Measurements from ENCODE around the gene CAPN1.

Gene CAPN1

DNA sequence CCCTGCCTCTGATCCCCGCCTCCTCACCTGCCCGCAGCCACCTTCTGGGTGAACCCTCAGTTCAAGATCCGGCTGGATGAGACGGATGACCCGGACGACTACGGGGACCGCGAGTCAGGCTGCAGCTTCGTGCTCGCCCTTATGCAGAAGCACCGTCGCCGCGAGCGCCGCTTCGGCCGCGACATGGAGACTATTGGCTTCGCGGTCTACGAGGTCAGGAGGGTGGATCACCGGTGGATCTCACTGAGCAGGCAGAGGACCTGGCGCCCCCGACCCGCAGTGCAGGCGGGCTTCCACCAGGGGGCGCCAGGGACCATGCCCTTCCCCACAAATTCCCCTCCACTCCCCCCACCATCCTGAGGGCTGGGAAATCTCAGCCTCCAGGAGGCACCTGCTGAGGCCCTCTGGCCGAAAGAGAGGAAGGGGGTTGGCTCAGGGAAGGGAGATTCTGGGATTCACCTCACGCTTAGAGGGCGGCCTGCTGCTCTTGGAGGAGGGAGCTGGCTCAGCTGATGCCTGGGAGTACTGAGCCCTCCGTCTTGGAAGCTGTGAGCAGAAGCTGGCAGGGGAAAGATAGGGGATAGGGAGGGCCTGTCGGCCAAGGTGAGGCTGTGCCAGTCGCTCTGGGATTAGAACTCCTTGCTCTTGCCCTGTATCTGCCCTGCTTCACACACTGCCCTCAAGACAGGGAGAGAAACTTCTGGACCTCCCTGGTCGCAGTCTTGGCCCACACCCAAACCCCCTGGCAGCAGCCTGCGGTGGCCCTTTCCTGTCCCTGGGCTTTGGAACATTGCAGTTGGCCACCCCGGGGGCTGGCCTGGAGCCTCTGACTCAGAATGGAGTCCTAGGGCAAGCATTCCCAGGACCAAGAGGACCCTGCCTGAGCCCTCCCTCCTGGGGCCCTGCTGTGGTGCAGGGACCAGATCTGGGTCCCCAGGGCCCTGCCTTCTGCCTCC is 23.2 kb downstream of the CAPN1 start:
- Mint-ChIP-seq H3K27me3 (no peaks in the 10 kb centered on the region), H3K4me1 (peaks cover 12% of the 10 kb centered on the region), H3K9me3 (no peaks in the 10 kb centered on the region), H3K36me3 (peaks cover 55% of the 10 kb centered on the region), H3K27ac (no peak overlapping the region), H3K4me3 (no peak overlapping the region)
- ATAC-seq = no peak

DNA sequence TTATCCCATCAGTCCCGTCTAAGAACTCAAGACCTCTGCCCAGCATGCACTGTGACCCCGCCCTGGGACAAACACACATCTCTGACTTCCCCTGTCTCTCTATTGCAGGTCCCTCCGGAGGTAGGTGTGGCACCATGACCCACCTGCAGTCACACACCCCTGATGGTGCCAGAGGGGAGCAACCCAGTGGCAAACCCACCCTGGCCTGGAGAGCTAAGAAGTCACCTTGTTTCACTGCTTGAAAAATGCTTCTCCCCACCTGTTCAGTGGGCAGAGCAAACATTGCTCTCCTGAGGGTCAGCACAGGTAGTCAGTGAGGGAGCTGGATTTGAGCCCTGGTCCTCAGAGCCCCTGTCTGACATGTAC is 23.9 kb downstream of the CAPN1 start:
- peaks cover 12% of the 10 kb centered on the region for H3K4me1 Mint-ChIP-seq
- H3K36me3 Mint-ChIP-seq = peaks cover 58% of the 10 kb centered on the region
- H3K9me3 Mint-ChIP-seq = no peaks in the 10 kb centered on the region
- no peak for ATAC-seq
- no peak overlapping the region for H3K4me3 Mint-ChIP-seq
- no peaks in the 10 kb centered on the region for H3K27me3 Mint-ChIP-seq
- H3K27ac Mint-ChIP-seq = no peak overlapping the region

DNA sequence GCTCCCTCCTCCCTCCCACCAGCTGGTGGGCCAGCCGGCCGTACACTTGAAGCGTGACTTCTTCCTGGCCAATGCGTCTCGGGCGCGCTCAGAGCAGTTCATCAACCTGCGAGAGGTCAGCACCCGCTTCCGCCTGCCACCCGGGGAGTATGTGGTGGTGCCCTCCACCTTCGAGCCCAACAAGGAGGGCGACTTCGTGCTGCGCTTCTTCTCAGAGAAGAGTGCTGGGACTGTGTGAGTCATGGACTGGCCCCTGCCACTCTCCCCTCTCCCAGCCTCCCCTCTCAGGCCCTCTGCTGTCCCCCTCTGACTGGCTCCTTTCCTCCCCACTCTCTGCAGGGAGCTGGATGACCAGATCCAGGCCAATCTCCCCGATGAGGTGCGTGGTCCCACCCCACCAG is 24.7 kb downstream of the CAPN1 start:
- H3K27me3 Mint-ChIP-seq = no peaks in the 10 kb centered on the region
- no peaks in the 10 kb centered on the region for H3K9me3 Mint-ChIP-seq
- H3K4me1 Mint-ChIP-seq = peaks cover 12% of the 10 kb centered on the region
- H3K27ac Mint-ChIP-seq = no peak overlapping the region
- H3K36me3 Mint-ChIP-seq = peaks cover 57% of the 10 kb centered on the region
- H3K4me3 Mint-ChIP-seq = no peak overlapping the region
- no peak for ATAC-seq

- H3K4me1 Mint-ChIP-seq = peaks cover 12% of the 10 kb centered on the region
- no peak overlapping the region for H3K27ac Mint-ChIP-seq
- no peak overlapping the region for H3K4me3 Mint-ChIP-seq
- no peaks in the 10 kb centered on the region for H3K27me3 Mint-ChIP-seq
- no peak for ATAC-seq
- peaks cover 61% of the 10 kb centered on the region for H3K36me3 Mint-ChIP-seq
- no peaks in the 10 kb centered on the region for H3K9me3 Mint-ChIP-seq
These were observed 25.2 kb downstream of the CAPN1 start for GRCh38 chr11:65206901-65207300.

GRCh38 chr11:65207918-65208784 is 26.4 kb downstream of the CAPN1 start:
- H3K27ac Mint-ChIP-seq = no peak overlapping the region
- H3K27me3 Mint-ChIP-seq = no peaks in the 10 kb centered on the region
- peaks cover 66% of the 10 kb centered on the region for H3K36me3 Mint-ChIP-seq
- H3K4me3 Mint-ChIP-seq = no peak overlapping the region
- peaks cover 13% of the 10 kb centered on the region for H3K4me1 Mint-ChIP-seq
- H3K9me3 Mint-ChIP-seq = no peaks in the 10 kb centered on the region
- no peak for ATAC-seq

GRCh38 chr11:65208785-65209710 is 27.3 kb downstream of the CAPN1 start:
- Mint-ChIP-seq H3K27me3 (no peaks in the 10 kb centered on the region), H3K4me3 (no peak overlapping the region), H3K4me1 (peaks cover 21% of the 10 kb centered on the region), H3K9me3 (no peaks in the 10 kb centered on the region), H3K27ac (no peak overlapping the region), H3K36me3 (peaks cover 63% of the 10 kb centered on the region)
- no peak for ATAC-seq

- H3K27ac Mint-ChIP-seq = no peak overlapping the region
- H3K36me3 Mint-ChIP-seq = peaks cover 55% of the 10 kb centered on the region
- no peak overlapping the region for H3K4me3 Mint-ChIP-seq
- H3K4me1 Mint-ChIP-seq = peaks cover 21% of the 10 kb centered on the region
- no peaks in the 10 kb centered on the region for H3K9me3 Mint-ChIP-seq
- no peak for ATAC-seq
- H3K27me3 Mint-ChIP-seq = no peaks in the 10 kb centered on the region
These were observed 28.1 kb downstream of the CAPN1 start for GRCh38 chr11:65209711-65210360.

GRCh38 chr11:65210361-65210731 is 28.6 kb downstream of the CAPN1 start:
- H3K27ac Mint-ChIP-seq = no peak overlapping the region
- H3K27me3 Mint-ChIP-seq = no peaks in the 10 kb centered on the region
- no peak overlapping the region for H3K4me3 Mint-ChIP-seq
- no peaks in the 10 kb centered on the region for H3K9me3 Mint-ChIP-seq
- peaks cover 51% of the 10 kb centered on the region for H3K36me3 Mint-ChIP-seq
- peaks cover 21% of the 10 kb centered on the region for H3K4me1 Mint-ChIP-seq
- ATAC-seq = no peak

DNA sequence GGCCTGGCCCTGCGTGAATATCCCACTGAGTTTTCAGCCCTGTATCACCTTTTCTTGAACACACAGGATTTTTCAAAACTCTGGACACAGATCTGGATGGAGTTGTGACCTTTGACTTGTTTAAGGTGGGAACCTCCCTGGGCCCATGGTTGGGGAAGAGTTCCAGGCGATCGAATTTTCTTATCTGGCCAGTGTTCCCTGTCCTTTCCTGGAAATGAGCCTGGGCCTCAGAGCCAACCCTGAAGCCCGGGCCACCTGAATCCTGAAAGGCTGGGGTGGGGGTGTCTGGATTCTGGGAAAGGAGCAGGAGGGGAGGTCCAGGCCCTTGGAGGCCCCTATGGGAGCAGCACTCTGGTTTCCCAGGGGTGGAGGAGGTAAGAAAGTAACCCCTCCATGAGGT is 29.0 kb downstream of the CAPN1 start:
- Mint-ChIP-seq H3K4me1 (peaks cover 25% of the 10 kb centered on the region), H3K27me3 (peaks cover 3% of the 10 kb centered on the region), H3K9me3 (peaks cover 3% of the 10 kb centered on the region), H3K36me3 (peaks cover 51% of the 10 kb centered on the region), H3K4me3 (no peak overlapping the region), H3K27ac (no peak overlapping the region)
- ATAC-seq = no peak

DNA sequence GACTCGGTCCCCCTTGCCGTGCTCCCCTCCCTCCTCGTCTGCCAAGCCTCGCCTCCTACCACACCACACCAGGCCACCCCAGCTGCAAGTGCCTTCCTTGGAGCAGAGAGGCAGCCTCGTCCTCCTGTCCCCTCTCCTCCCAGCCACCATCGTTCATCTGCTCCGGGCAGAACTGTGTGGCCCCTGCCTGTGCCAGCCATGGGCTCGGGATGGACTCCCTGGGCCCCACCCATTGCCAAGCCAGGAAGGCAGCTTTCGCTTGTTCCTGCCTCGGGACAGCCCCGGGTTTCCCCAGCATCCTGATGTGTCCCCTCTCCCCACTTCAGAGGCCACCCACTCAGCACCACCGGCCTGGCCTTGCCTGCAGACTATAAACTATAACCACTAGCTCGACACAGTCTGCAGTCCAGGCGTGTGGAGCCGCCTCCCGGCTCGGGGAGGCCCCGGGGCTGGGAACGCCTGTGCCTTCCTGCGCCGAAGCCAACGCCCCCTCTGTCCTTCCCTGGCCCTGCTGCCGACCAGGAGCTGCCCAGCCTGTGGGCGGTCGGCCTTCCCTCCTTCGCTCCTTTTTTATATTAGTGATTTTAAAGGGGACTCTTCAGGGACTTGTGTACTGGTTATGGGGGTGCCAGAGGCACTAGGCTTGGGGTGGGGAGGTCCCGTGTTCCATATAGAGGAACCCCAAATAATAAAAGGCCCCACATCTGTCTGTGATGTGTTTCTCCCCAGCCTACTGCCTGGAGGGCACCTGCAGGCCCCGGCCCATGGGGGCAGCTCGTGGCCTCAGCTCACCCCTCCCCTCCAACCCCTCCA is 29.8 kb downstream of the CAPN1 start:
- ATAC-seq = no peak
- Mint-ChIP-seq H3K4me1 (peaks cover 26% of the 10 kb centered on the region), H3K36me3 (peaks cover 49% of the 10 kb centered on the region), H3K4me3 (no peak overlapping the region), H3K27me3 (peaks cover 5% of the 10 kb centered on the region), H3K27ac (no peak overlapping the region), H3K9me3 (peaks cover 4% of the 10 kb centered on the region)

DNA sequence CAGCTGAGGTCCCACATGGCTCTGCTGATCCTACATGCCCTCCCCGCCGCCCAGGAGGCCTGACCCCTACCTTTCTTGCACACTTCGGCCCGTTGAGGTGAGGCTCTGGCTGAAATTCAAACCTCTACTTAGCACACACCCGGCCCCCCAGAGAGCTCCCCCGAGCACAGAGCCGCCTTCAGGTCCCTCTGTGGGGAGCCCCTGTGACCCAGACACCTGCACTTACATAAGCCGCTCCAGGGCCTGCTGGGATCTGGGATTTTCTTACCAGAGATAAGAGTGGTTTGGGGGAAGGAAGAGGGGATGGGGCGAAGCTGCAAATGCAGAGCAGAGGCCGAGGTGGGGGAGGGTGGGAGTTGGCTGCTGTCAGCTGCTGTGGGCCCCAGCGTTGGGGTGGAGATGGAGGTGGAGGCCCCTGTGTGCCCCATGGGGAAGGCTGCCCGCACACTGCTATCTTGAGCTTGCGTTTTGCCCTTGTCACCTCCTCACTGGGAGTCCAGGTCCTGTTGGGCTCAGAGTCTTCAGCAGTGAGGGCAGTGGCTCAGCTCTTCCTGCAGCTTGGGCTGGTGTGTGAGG is 30.6 kb downstream of the CAPN1 start:
- ATAC-seq = no peak
- Mint-ChIP-seq H3K36me3 (peaks cover 43% of the 10 kb centered on the region), H3K9me3 (peaks cover 4% of the 10 kb centered on the region), H3K4me1 (peaks cover 26% of the 10 kb centered on the region), H3K4me3 (no peak overlapping the region), H3K27me3 (peaks cover 5% of the 10 kb centered on the region), H3K27ac (no peak overlapping the region)

- Mint-ChIP-seq H3K9me3 (peaks cover 4% of the 10 kb centered on the region), H3K4me3 (no peak overlapping the region), H3K4me1 (peaks cover 26% of the 10 kb centered on the region), H3K27me3 (peaks cover 5% of the 10 kb centered on the region), H3K27ac (no peak overlapping the region), H3K36me3 (peaks cover 43% of the 10 kb centered on the region)
- ATAC-seq = peak; percentile 34
These were observed 31.8 kb downstream of the CAPN1 start for GRCh38 chr11:65213322-65214211.

Data from stimulated activated memory B cell treated with anti-CD40 and anti-IgM and Interleukin-4, amounts not matched to agents 10 μg/mL and 1 μg/mL and 100 μg/mL, for 72 hours (primary cell).